Gastroesophageal sphincter (tissue), 3 donors: Measurements from ENCODE around the gene FGGY.

ENCODE experiments used
- CTCF ChIP-seq, 4 experiments: fragments of 200-600 bp in 2 of 4; fragments of 450-650 bp in 2 of 4; sonication (generic) in 1 of 4; IDR thresholded peaks; one replicate each; pipeline ENCODE4 v1.5.1; 2017 to 2019; ENCODE audit warnings: antibody characterized with exemption in 4 of 4, mild to moderate bottlenecking in 2 of 4, moderate library complexity in 2 of 4
- POLR2A ChIP-seq, 2 donors: fragments of 450-650 bp; IDR thresholded peaks; one replicate each; pipeline ENCODE4 v1.6.1; 2017; ENCODE audit warnings: antibody characterized with exemption in 2 of 2, mild to moderate bottlenecking in 2 of 2, moderate library complexity in 1 of 2

GRCh38 chr1:59556802-59557548 lies 260.1 kb downstream of the FGGY start:
- TF ChIP-seq CTCF (IDR thresholded peaks at IDR 0.05) (no peak), POLR2A (IDR thresholded peaks at IDR 0.05) (no peak)
